NCI-H1417 (cell line): Measurements from ENCODE around the gene LGI4.
"Not testable (repeated sequence)": the region's sequence is repeated elsewhere in the genome, so short reads cannot be mapped to it uniquely, and the experiment has no call there.

ENCODE experiments used
- DNase-seq, 3 experiments: peaks; one replicate each; lab custom pipeline; 2025; lab: John Stamatoyannopoulos, UW

LGI4 gene

DNA sequence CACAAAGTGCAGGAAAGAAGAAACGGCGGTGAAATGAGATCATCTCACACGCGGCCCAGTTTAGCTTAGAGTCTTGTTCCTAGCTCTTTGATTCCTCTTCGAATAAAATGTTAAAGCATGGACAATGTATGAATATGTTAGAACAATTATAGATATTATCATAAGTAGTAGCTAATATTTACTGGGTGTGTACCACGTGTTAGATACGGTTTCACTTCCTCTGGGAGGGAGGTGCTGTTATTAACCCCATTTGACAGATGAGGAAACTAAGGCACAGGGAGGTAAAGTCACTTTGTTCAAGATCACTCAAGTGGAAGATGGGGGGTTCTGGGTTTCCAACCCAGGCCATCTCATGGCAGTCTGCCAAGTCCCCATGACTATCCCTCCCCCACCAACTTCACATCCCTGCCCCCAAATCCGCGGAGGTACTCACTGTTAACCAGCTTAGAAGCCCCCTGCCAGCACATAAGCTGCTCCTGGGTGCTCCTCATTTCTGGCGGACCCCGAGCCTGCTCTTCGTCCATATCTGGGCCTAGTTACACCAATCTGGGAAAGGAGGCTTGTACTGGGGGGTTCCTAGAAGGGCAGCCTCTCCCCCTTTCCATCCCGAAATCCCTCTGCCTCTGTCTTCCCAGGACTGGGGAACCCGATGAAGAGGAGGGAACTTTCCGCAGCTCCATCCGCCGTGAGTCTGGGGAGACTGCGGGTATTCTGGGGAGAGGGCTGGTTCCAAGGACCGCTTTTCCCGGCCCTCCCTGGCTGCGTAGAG lies 7.2 kb upstream of the LGI4 start:
- DNase-seq = peak in 2 of 3 experiments; percentile 42 to 43

DNA sequence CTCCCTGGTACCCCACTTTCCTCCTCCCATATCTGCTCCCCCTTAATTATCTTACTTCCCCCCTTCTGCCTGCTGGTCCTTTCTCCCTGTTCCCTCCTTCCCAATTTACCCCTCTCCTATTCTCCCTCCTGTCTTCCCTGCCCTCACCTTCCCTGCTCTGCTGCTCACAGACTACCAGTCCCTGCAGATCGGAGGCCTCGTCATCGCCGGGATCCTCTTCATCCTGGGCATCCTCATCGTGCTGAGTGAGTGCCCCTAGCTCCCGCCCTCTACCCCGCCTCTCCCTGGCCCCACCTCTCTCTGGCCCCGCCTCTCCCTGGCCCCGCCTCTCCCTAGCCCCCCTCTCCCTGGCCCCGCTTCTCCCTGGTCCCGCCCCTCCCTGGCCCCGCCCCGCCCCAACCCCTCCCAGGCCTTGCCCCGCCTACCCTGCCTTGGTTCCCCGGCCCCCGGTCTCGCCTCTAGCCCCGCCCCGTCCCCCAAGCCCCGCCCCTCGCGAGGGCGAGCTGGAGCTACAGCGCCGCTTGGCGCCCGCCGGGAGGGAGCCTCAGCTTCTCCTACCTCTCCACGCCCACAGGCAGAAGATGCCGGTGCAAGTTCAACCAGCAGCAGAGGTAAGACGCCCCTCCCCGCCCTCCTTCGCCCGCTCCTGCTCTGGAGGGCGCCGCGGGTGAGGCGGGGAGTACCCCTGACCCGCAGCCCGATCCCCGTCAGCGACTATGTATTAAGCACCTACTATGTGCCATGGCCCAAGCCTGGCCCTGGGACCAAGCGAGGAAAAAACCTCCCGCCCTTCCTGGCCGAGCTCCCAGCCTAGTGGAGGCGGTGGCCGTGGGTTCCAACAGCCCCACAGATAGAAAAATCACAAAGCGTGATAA lies 6.3 kb upstream of the LGI4 start:
- DNase-seq = peak in 2 of 3 experiments; percentile 78 to 81

DNA sequence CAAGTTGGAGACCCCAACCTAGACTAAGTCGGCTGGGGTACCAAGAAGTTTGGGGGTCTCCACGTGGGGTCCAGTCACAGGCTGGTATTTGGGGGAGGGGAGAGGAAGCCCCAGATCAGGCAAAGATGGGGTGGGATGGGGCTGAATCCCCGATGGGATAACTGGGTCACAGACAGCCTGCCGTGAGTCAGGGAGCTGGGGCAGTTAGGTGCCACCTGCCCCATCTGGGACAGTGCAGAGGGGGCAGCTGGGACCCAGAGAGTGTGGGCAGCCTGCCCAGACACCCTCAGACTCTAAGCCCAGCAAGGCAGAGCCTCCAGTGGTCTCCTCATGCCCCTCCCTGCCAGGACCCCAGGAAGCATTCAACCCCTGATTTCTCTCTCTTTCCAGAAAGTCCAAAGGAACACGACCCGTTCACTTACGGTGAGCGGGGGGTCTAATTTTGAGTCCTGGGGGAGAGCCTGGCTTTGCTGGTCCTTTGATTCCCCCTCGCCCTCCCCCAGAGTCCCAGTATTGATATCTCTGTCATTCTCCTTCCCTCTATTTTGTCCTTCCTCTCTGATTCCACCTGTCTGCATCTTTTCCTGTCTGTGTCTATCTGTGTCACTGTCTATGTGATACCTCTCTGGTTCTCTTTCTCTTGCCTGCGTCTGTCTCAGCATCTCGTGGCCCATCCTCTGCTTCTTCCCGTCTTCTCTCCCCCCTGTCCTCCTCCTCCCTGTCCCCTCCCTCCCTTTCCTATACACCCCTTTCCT lies 5.5 kb upstream of the LGI4 start:
- peak in 1 of 3 experiments; percentile 30 for DNase-seq

DNA sequence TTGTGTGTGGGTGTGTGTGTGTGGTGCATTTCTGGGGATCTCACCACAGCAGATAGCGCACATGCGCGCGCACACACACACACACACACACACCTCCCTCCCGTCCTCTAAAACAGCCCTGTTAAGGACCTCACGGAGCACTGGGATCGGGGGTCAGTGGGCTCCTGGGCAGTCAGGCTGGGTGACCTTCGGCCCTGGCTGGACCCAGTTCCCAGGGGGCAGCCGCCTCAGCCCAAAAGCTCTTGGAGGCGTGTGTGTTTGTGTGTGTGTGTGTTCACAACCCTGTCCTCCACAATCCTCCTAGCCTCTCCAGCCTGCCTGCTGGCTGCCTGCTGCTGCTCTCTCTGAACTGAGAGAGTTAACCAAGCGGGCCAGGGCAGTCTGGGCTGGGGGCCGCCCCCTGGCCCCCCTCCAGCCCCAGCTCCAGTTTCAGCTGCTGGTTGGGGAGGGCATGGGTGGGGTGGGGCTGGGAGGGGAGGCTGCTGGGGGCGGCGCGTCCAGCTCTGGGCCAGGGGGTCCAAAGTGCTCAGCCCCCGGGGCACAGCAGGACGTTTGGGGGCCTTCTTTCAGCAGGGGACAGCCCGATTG lies 3.5 kb upstream of the LGI4 start, which contains the start of gene FXYD1:
FXYD1 (plus strand) TSS at position 520 of the 588 bp plus-strand sequence. CDS start 1,256 bp downstream, outside the sequence.
- DNase-seq = no peak

DNA sequence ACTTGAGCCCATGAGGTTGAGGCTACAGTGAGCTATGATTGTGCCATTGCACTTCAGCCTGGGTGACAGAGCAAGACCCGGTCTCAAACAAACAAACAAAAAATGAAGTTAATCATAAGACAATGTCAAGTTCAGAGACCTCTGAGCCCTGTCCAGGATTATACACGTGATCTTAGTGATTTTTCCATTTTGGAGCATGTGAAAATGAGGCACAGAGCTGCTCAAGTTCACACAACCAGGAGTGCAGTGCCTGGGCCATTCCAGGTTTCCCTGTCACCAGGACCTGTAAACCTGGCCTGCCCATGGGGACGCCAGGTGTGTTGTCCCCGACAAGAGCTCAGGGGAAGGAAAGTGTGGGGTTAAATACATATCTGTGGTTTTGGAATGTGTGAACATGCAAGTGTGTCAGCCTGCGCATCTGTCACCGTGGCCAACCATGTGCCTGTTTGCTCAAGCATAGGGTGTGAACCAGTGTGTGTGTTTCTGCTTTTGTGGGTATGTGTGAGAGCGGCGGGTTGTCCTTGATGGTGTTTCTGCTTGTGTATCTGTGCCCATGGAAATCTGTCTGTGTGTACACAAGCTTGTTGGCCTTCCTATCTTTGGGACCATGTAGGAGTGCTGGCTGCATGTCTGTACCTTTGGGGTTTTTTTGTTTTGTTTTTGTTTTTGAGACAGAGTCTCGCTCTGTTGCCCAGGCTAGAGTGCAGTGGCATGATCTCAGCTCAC lies 2.3 kb upstream of the LGI4 start:
- no peak for DNase-seq

GRCh38 chr19:35136231-35136630 lies 1.4 kb upstream of the LGI4 start:
- DNase-seq = no peak

DNA sequence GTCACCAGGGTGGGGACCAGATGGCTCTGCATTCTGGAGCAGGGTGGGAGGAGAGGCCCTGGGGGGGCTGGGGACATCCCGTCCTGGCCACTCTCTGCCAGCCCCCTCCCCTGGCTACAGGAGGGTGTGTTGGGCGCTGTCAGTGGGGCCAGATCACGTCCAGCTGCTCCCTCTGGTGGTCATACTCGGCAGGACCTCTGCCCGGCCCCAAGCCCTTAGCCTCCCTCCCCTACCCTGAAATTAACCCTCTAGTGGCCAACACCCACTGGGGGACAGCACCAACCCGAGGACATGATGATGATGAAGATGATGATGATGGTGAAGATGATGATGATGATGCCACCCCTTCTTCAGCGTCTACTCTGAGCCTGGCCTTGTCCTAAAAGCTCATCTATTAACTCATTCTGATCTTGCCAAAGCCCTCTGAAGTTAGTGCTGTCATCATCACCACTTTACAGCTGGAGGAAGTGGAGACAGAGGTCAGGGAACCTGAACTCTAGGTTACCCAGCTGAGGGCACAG lies 590 bp upstream of the LGI4 start:
- peak; percentile 30 to 65 (median 31) for DNase-seq

- DNase-seq = no peak
Measured at GRCh38 chr19:35133826-35134225, 1.0 kb downstream of the LGI4 start.

- DNase-seq = no peak
Measured at GRCh38 chr19:35132254-35132653, 2.6 kb downstream of the LGI4 start.

DNA sequence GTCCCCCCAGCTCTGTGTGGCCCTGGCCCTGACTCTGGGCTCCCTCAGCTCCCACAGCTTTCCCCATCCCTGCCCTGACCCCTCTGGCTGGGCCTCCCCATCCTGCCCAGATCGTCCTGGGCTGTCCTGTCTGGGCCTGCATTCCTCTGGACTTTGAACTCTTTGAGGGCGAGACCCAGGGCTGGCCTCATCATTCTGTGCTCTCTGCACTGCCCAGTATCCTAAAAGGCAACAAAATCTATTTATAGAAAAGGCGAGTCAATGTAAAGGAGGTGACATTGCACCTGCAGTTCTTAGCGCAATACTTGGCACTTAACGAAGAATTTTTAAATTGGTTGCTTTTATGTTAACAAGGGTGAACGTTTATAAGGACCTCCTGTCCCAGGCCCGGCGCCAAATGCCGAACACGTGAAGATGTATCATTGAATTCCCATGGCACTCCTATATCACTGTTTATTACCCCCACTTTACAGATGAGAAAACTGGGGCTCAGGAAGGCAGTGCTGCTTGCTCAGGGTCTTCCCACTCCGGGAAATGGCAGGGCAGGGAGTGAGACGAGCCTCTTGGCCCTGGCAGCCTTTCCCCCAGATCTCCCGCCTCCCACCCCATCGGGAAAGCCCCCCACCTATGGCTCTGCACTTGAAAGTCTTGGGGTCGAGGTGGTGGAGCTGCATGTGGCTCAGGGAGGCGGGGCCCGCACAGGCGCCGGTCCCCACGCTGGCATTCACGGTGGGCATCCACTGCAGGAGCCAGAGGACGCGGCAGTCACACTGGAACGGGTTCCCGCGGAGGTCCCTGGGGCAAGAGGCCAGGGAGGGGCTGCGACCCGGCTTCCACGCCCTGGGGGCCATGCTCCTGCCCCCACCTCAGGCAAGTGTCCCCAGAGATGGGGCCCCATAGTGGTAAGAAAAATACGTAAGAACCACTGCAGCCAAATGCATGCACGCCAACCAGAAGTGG lies 3.8 kb downstream of the LGI4 start:
- DNase-seq = no peak

- not testable (repeated sequence) for DNase-seq
Measured at GRCh38 chr19:35129724-35130274, 5.1 kb downstream of the LGI4 start.

DNA sequence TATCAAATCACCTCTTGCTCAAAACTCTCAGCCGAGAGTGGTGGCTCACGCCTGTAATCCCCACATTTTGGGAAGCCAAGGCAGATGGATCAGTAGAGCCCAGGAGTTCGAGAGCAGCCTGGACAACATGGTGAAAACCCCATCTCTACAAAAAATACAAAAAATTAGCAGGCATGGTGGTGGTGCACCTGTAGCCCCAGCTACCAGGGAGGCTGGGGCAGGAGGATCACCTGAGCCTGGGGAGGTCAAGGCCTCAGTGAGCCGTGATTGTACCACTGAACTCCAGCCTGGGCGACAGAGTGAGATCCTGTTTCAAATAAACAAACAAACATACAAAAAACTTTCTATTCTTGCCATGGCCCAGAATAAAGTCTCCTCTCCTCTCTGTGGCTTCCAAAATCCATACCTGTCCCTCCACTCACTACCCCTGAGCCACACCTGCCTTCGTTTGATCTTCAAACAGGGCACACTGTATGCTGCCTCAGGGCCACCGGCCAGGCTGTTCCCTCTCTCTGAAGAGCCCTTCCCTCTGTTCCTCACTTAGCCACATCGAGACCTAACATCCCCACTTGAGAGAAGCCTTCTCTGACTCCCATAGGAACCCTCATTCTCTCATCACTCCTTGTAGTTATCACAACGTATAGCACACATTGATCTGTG lies 6.3 kb downstream of the LGI4 start:
- no peak for DNase-seq

GRCh38 chr19:35127871-35128270 lies 7.0 kb downstream of the LGI4 start:
- DNase-seq = no peak

DNA sequence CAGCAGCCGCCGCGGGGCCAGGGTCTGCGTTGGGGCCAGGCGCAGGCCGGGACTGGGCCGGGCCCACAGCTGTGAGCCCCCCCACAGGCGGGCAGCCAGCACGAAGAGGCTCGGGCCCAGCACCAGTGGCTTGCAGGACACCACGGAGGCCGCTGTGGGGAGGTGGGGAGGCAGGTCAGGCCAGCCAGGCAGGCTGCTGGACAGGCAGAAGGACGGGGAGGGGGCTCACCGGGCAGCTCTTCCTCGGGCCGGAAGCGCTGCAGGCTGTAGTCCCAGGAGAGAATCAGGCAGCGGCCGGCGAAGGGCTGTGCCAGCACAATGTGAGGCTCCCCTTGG lies 8.3 kb downstream of the LGI4 start:
- no peak for DNase-seq

- DNase-seq = no peak
Measured at GRCh38 chr19:35125749-35126623, 8.9 kb downstream of the LGI4 start.

GRCh38 chr19:35125270-35125717 lies 9.6 kb downstream of the LGI4 start:
- no peak for DNase-seq

GRCh38 chr19:35124098-35125060 lies 10.5 kb downstream of the LGI4 start:
- peak in 1 of 3 experiments; percentile 20 for DNase-seq
